ENCODE results near the gene ZNF667.

ZNF667 gene

DNA sequence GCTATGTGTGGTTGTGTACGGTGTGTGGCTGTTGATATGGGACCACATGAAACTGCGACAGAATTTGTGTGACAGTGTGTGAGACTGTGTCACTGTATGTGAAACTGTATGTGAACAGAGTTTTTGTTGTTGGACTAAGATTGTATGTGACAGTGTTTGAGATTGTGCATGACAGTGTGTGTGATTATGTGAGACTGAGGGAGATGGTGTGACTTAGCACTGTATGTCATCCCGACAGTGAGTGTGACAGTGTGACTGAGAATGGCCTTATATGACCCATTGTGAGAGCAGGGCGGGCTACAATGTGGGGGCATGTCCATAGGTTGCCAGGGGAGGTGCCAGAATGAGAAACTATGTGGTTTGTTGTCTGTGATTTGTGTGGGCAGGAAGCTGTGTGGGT, 72.1 kb downstream of the ZNF667 start:
- H3K4me3 ChIP-seq (ENCODE audit: low read depth, low read length) = no peak overlapping the region
- no peak for TF ChIP-seq CTCF (IDR thresholded peaks at IDR 0.05; ENCODE audit: borderline replicate concordance, insufficient read depth, low read depth, low read length)

- no peak for TF ChIP-seq CTCF (IDR thresholded peaks at IDR 0.05; ENCODE audit: borderline replicate concordance, insufficient read depth, low read depth, low read length)
- H3K4me3 ChIP-seq (ENCODE audit: low read depth, low read length) = peak overlapping the region; percentile 77
Observed at GRCh38 chr19:56404705-56405056, 72.5 kb downstream of the ZNF667 start.

GRCh38 chr19:56403764-56404704, 73.1 kb downstream of the ZNF667 start, which contains the start of gene ZNF583:
Gene ZNF583, plus strand, starts transcription at chr19:56404332. Its CDS starts 2,783 bp downstream, at chr19:56407115.
- TF ChIP-seq CTCF (IDR thresholded peaks at IDR 0.05; ENCODE audit: borderline replicate concordance, insufficient read depth, low read depth, low read length) = no peak
- peak within 1 kb of the TSS; percentile 77 for H3K4me3 ChIP-seq (ENCODE audit: low read depth, low read length)

GRCh38 chr19:56403261-56403660, 73.9 kb downstream of the ZNF667 start:
- H3K4me3 ChIP-seq (ENCODE audit: low read depth, low read length) = peak overlapping the region; percentile 77
- no peak for TF ChIP-seq CTCF (IDR thresholded peaks at IDR 0.05; ENCODE audit: borderline replicate concordance, insufficient read depth, low read depth, low read length)

DNA sequence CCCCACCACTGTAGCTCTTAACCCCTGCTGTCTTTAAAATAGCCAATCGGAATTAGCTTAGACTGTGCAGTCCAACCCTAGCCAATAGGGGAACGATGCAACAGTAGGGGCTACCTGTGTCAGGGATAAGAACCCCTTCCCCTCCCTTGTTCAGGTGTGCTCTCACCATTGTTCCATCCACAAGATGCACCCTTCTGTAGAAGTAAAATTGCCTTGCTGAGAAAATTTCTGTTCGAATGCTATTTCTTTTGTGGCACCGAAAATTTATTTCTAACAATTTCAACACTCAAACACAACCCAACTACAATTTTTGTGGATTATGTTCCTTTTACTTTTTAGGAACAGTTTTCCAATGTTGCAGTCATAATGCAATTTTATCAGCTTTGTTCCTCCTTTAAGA, 76.7 kb downstream of the ZNF667 start:
- no peak overlapping the region for H3K4me3 ChIP-seq (ENCODE audit: low read depth, low read length)
- TF ChIP-seq CTCF (IDR thresholded peaks at IDR 0.05; ENCODE audit: borderline replicate concordance, insufficient read depth, low read depth, low read length) = no peak

GRCh38 chr19:56398809-56399208, 78.3 kb downstream of the ZNF667 start:
- TF ChIP-seq CTCF (IDR thresholded peaks at IDR 0.05; ENCODE audit: borderline replicate concordance, insufficient read depth, low read depth, low read length) = no peak
- no peak overlapping the region for H3K4me3 ChIP-seq (ENCODE audit: low read depth, low read length)

Measured in GM12875 (cell line).